ENCODE measurements around the gene ADAMTSL5. TPM values are rescaled to one million over a fixed set of nuclear protein-coding genes. Genes with fewer than 3 reads are reported as not detected.

The ADAMTSL5 gene
- total and polyA plus RNA-seq, 4 donors, result 0.09 to 1.8 (median 1.1) TPM

GRCh38 chr19:1505991-1506881 lies 6.6 kb downstream of the ADAMTSL5 start:
- Histone ChIP-seq H3K27ac (ENCODE audit: low read depth in 1 of 2, low read length in 2 of 2) (no peak overlapping the region), H3K9me3 (ENCODE audit: control insufficient read depth in 4 of 4, low read length in 3 of 4) (no peaks in the 10 kb centered on the region), H3K27me3 (ENCODE audit: control insufficient read depth in 4 of 4, insufficient read depth in 4 of 4, low read length in 3 of 4) (no peaks in the 10 kb centered on the region), H3K4me3 (ENCODE audit: low read depth in 1 of 3, low read length in 3 of 3) (no peak overlapping the region), H3K4me1 (ENCODE audit: control insufficient read depth in 4 of 4, insufficient read depth in 4 of 4, low read length in 3 of 4) (peaks cover 3 to 28% (median 12%) of the 10 kb centered on the region in 4 donors), H3K9ac (ENCODE audit: low read depth in 1 of 2, low read length in 2 of 2) (no peak overlapping the region), H3K36me3 (ENCODE audit: control insufficient read depth in 4 of 4, insufficient read depth in 3 of 4, low read depth in 1 of 4, low read length in 3 of 4) (no peaks in the 10 kb centered on the region)
- 94% methylated on average over 45 of the region's 45 CpGs for WGBS
- no peak for DNase-seq (ENCODE audit: low spot score)
- TF ChIP-seq GABPA (IDR thresholded peaks at IDR 0.05 in 1 of 2, conservative IDR thresholded peaks at IDR 0.05 in 1 of 2) (no peak), FOXA1 (IDR thresholded peaks at IDR 0.05) (no peak), HNF4G (IDR thresholded peaks at IDR 0.05) (no peak), ATF3 (IDR thresholded peaks at IDR 0.05) (no peak), TAF1 (conservative IDR thresholded peaks at IDR 0.05) (no peak), FOXA2 (IDR thresholded peaks at IDR 0.05) (no peak), EGR1 (IDR thresholded peaks at IDR 0.05; ENCODE audit: low read depth in 2 of 2) (no peak), JUND (IDR thresholded peaks at IDR 0.05) (no peak), RXRA (IDR thresholded peaks at IDR 0.05) (no peak)
- TF ChIP-seq, protein P1, sequence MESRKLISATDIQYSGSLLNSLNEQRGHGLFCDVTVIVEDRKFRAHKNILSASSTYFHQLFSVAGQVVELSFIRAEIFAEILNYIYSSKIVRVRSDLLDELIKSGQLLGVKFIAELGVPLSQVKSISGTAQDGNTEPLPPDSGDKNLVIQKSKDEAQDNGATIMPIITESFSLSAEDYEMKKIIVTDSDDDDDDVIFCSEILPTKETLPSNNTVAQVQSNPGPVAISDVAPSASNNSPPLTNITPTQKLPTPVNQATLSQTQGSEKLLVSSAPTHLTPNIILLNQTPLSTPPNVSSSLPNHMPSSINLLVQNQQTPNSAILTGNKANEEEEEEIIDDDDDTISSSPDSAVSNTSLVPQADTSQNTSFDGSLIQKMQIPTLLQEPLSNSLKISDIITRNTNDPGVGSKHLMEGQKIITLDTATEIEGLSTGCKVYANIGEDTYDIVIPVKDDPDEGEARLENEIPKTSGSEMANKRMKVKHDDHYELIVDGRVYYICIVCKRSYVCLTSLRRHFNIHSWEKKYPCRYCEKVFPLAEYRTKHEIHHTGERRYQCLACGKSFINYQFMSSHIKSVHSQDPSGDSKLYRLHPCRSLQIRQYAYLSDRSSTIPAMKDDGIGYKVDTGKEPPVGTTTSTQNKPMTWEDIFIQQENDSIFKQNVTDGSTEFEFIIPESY (IDR thresholded peaks at IDR 0.05), result no peak

DNA sequence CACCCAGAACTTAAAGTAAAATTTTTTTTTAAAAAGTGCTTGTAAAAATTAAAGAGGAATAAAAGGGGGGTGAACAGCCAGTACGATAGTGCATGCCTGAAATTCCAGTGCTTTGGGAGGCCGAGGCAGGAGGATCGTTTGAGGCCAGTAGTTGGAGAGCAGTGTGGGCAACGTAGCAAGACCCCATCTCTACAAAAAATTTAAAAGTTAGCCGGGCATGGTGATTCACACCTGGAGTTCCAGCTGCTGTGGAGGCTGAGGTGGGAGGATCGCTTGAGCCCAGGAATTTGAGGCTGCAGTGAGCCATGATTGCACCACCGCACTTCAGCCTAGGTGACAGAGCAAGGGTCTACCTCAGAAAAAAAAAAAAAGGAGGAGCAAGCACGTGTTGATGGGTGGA lies 7.8 kb downstream of the ADAMTSL5 start:
- Histone ChIP-seq H3K27me3 (ENCODE audit: control insufficient read depth in 4 of 4, insufficient read depth in 4 of 4, low read length in 3 of 4) (no peaks in the 10 kb centered on the region), H3K36me3 (ENCODE audit: control insufficient read depth in 4 of 4, insufficient read depth in 3 of 4, low read depth in 1 of 4, low read length in 3 of 4) (no peaks in the 10 kb centered on the region), H3K9ac (ENCODE audit: low read depth in 1 of 2, low read length in 2 of 2) (no peak overlapping the region), H3K4me1 (ENCODE audit: control insufficient read depth in 4 of 4, insufficient read depth in 4 of 4, low read length in 3 of 4) (peaks cover 6 to 26% (median 14%) of the 10 kb centered on the region in 4 donors), H3K9me3 (ENCODE audit: control insufficient read depth in 4 of 4, low read length in 3 of 4) (no peaks in the 10 kb centered on the region), H3K4me3 (ENCODE audit: low read depth in 1 of 3, low read length in 3 of 3) (no peak overlapping the region), H3K27ac (ENCODE audit: low read depth in 1 of 2, low read length in 2 of 2) (no peak overlapping the region)
- 84% methylated on average over 8 of the region's 8 CpGs for WGBS
- no peak for TF ChIP-seq RAD21 (IDR thresholded peaks at IDR 0.05)
- TF ChIP-seq EGR1 (IDR thresholded peaks at IDR 0.05; ENCODE audit: low read depth in 2 of 2), result no peak
- TF ChIP-seq FOXA1 (IDR thresholded peaks at IDR 0.05), result no peak
- TF ChIP-seq, protein P1 (IDR thresholded peaks at IDR 0.05), result no peak
- no peak for TF ChIP-seq HNF4A (conservative IDR thresholded peaks at IDR 0.05)
- TF ChIP-seq, protein P2, sequence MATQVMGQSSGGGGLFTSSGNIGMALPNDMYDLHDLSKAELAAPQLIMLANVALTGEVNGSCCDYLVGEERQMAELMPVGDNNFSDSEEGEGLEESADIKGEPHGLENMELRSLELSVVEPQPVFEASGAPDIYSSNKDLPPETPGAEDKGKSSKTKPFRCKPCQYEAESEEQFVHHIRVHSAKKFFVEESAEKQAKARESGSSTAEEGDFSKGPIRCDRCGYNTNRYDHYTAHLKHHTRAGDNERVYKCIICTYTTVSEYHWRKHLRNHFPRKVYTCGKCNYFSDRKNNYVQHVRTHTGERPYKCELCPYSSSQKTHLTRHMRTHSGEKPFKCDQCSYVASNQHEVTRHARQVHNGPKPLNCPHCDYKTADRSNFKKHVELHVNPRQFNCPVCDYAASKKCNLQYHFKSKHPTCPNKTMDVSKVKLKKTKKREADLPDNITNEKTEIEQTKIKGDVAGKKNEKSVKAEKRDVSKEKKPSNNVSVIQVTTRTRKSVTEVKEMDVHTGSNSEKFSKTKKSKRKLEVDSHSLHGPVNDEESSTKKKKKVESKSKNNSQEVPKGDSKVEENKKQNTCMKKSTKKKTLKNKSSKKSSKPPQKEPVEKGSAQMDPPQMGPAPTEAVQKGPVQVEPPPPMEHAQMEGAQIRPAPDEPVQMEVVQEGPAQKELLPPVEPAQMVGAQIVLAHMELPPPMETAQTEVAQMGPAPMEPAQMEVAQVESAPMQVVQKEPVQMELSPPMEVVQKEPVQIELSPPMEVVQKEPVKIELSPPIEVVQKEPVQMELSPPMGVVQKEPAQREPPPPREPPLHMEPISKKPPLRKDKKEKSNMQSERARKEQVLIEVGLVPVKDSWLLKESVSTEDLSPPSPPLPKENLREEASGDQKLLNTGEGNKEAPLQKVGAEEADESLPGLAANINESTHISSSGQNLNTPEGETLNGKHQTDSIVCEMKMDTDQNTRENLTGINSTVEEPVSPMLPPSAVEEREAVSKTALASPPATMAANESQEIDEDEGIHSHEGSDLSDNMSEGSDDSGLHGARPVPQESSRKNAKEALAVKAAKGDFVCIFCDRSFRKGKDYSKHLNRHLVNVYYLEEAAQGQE (IDR thresholded peaks at IDR 0.05), result no peak
- TF ChIP-seq TAF1 (conservative IDR thresholded peaks at IDR 0.05), result no peak
- no peak for TF ChIP-seq NR2F2 (IDR thresholded peaks at IDR 0.05)
- no peak for TF ChIP-seq RXRA (IDR thresholded peaks at IDR 0.05)
- TF ChIP-seq, protein P3, sequence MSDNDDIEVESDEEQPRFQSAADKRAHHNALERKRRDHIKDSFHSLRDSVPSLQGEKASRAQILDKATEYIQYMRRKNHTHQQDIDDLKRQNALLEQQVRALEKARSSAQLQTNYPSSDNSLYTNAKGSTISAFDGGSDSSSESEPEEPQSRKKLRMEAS (IDR thresholded peaks at IDR 0.05), result no peak
- TF ChIP-seq SP1 (IDR thresholded peaks at IDR 0.05), result no peak
- DNase-seq (ENCODE audit: low spot score), result no peak

Measured in liver (tissue), 9 donors.